PFSK-1 (cell line): ENCODE measurements around the gene KIR3DL2. TPM values are rescaled to one million over a fixed set of nuclear protein-coding genes. Genes with fewer than 3 reads are reported as not detected.
"Not testable (repeated sequence)": the region's sequence is repeated elsewhere in the genome, so short reads cannot be mapped to it uniquely, and the experiment has no call there.

ENCODE experiments used
- FOXP2 ChIP-seq: optimal IDR thresholded peaks from 2 replicates; pipeline ENCODE3; 2011; ENCODE audit warnings: borderline replicate concordance, control low read depth, inconsistent platforms; ENCODE audit not compliant: insufficient read depth; ENCODE audit errors: extremely low read length, extremely low read depth
- POLR2AphosphoS5 ChIP-seq: IDR thresholded peaks from 2 replicates; pipeline ENCODE4 v1.6.1; 2012; ENCODE audit warnings: low read depth, mild to moderate bottlenecking, control low read depth, low read length, moderate library complexity
- SIN3A ChIP-seq: IDR thresholded peaks from 2 replicates; pipeline ENCODE4 v1.6.1; 2012; ENCODE audit warnings: mild to moderate bottlenecking, low read length, moderate library complexity, borderline replicate concordance; ENCODE audit not compliant: insufficient read depth
- TAF1 ChIP-seq: IDR thresholded peaks from 2 replicates; pipeline ENCODE4 v1.6.1; 2012; ENCODE audit warnings: low read length, control low read depth, borderline replicate concordance; ENCODE audit not compliant: insufficient read depth
- polyA plus RNA-seq: library from polyadenylated mRNA; unstranded; fragments of >200 nt; gene quantifications from one replicate; pipeline ENCODE4 v1.2.1, GENCODE V29; 2012; ENCODE audit warnings: low read depth, missing spikeins; ENCODE audit not compliant: insufficient read length
- TF ChIP-seq, protein P1 (sequence below), 2 experiments: IDR thresholded peaks; 2 replicates each; pipeline versions ENCODE4 v1.6.1 to v1.8.0; 2011 to 2012; ENCODE audit warnings: low read depth in 2 of 2, low read length in 2 of 2, control low read depth in 1 of 2, inconsistent platforms in 1 of 2, mild to moderate bottlenecking in 1 of 2, moderate library complexity in 1 of 2; ENCODE audit not compliant: insufficient read depth in 1 of 2

Gene KIR3DL2
- not detected for polyA plus RNA-seq

DNA sequence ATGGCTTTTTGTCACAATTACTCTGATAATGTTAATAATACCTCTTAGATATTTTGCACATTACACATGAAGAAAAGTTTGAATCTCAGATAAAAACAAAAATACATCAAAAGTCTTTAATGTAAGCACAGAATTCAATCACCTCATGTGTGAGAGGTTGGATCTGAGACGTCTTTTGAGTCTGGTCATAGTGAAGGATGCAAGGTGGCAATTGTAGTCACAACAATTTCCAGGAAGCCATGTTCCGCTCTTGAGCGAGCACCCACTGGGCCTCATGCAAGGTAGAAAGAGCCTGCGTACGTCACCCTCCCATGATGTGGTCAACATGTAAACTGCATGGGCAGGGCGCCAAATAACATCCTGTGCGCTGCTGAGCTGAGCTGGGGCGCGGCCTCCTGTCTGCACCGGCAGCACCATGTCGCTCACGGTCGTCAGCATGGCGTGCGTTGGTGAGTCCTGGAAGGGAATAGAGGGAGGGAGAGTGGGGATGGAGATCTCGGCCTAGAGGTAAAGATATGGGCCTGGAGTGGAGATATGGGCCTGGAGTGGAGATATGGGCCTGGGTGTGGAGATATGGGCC lies at the start of gene KIR3DL2:
Gene KIR3DL2, plus strand, starts transcription at position 383 of the 580 bp plus-strand sequence. Its CDS starts 33 bp downstream, at position 416.
- TF ChIP-seq TAF1, POLR2AphosphoS5, SIN3A: not testable (repeated sequence)

DNA sequence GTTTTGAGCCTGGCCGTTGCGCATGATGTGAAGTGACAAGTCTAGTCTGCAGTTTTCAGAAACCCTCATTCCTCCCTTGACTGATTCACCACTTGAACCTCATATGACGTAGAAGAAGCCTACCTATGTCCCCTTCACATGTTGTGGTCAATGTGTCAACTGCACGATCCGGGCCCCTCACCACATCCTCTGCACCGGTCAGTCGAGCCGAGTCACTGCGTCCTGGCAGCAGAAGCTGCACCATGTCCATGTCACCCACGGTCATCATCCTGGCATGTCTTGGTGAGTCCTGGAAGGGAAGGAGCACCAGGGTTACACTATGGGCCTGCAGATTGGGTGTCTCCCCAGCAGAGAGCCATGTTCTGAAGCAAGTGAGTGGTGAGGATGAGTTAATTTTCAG lies 46.8 kb upstream of the KIR3DL2 start, which contains the start of gene KIR2DL4:
Gene KIR2DL4, plus strand, starts transcription at position 201 of the 400 bp plus-strand sequence. Its CDS starts 42 bp downstream, at position 243.
- no peak for TF ChIP-seq SIN3A
- no peak for TF ChIP-seq FOXP2

DNA sequence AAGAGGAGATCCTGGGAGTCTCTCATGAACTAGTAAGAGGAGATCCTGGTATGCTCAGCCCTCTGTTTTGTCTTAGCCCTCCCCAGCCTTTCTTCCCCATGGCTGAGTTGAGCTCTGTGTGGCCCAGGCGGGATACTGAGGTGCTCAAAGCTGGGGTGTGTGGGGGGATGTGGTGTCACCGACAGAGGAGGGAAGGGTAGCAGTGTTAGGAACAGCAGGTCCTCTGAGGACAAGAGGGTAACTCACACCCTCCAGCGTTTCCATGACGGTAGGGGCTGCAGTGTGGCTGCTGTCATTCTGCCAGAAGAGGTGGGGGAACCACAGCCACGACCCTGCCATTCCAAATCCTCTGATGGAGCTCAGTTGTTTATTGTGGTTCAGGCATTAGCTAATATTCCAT lies 46.1 kb upstream of the KIR3DL2 start:
- TF ChIP-seq FOXP2 (no peak), POLR2AphosphoS5 (no peak), TAF1 (no peak), SIN3A (no peak)
- TF ChIP-seq, protein P1, sequence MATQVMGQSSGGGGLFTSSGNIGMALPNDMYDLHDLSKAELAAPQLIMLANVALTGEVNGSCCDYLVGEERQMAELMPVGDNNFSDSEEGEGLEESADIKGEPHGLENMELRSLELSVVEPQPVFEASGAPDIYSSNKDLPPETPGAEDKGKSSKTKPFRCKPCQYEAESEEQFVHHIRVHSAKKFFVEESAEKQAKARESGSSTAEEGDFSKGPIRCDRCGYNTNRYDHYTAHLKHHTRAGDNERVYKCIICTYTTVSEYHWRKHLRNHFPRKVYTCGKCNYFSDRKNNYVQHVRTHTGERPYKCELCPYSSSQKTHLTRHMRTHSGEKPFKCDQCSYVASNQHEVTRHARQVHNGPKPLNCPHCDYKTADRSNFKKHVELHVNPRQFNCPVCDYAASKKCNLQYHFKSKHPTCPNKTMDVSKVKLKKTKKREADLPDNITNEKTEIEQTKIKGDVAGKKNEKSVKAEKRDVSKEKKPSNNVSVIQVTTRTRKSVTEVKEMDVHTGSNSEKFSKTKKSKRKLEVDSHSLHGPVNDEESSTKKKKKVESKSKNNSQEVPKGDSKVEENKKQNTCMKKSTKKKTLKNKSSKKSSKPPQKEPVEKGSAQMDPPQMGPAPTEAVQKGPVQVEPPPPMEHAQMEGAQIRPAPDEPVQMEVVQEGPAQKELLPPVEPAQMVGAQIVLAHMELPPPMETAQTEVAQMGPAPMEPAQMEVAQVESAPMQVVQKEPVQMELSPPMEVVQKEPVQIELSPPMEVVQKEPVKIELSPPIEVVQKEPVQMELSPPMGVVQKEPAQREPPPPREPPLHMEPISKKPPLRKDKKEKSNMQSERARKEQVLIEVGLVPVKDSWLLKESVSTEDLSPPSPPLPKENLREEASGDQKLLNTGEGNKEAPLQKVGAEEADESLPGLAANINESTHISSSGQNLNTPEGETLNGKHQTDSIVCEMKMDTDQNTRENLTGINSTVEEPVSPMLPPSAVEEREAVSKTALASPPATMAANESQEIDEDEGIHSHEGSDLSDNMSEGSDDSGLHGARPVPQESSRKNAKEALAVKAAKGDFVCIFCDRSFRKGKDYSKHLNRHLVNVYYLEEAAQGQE (IDR thresholded peaks at IDR 0.05; ENCODE audit: insufficient read depth in 1 of 2, low read depth in 2 of 2, low read length in 2 of 2), result no peak

DNA sequence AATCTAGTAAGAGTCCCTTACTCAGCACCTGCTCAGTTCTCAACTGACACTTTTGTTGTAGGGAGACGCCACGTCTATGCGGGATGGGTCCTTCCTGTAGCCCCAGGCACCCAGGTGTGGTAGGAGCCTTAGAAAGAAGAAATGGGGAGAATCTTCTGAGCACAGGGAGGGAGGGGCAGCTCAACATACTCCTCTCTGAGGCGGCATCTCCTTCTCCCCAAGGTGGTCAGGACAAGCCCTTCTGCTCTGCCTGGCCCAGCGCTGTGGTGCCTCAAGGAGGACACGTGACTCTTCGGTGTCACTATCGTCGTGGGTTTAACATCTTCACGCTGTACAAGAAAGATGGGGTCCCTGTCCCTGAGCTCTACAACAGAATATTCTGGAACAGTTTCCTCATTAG lies 45.7 kb upstream of the KIR3DL2 start:
- TF ChIP-seq TAF1 (no peak), SIN3A (no peak), POLR2AphosphoS5 (no peak), FOXP2 (no peak)
- TF ChIP-seq, protein P1 (IDR thresholded peaks at IDR 0.05; ENCODE audit: insufficient read depth in 1 of 2, low read depth in 2 of 2, low read length in 2 of 2), result no peak

DNA sequence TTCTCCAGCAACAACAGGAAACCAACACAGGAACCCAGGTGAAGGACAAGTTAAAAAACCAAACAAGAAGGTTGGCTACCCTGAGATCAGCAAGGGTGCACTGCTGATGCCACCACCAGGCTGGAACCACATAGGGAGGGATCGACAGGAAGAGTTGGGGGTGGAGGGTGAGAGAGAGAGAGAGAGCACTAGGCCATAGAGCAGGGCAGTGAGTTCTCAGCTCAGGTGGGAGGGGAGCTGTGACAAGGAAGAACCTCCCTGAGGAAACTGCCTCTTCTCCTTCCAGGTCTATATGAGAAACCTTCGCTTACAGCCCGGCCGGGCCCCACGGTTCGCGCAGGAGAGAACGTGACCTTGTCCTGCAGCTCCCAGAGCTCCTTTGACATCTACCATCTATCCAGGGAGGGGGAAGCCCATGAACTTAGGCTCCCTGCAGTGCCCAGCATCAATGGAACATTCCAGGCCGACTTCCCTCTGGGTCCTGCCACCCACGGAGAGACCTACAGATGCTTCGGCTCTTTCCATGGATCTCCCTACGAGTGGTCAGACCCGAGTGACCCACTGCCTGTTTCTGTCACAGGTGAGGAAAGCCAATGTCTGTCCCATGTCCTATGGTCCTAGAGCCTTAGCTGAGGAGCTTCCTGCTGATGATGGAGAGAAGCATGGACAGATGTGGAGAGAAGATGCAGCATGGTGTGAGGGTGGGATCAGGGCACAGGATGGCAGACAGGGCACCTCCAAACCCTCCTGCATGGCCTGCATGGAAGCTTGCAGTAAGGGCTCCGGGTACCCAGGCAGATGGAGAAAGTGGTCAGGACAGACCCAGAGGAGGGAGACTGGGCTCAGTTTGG lies 44.4 kb upstream of the KIR3DL2 start:
- TF ChIP-seq TAF1 (no peak), FOXP2 (no peak), POLR2AphosphoS5 (no peak), SIN3A (no peak)
- TF ChIP-seq, protein P1 (IDR thresholded peaks at IDR 0.05; ENCODE audit: insufficient read depth in 1 of 2, low read depth in 2 of 2, low read length in 2 of 2), result no peak

DNA sequence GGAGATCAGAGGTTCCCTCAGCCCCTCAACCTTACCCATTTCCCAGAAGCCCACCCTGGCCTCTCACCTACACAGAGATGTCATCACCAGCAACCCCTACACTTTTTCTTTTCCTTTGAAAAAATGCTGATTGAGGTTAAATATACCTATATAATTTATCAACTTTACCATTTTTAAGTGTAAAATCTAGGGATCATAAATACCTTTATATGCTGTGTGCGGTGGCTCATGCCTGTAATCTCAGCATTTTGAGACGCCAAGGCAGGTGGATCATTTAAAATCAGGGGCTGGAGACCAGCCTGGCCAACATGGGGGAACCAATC lies 43.8 kb upstream of the KIR3DL2 start:
- TF ChIP-seq TAF1 (no peak), SIN3A (no peak), FOXP2 (no peak), POLR2AphosphoS5 (no peak)
- TF ChIP-seq, protein P1 (IDR thresholded peaks at IDR 0.05; ENCODE audit: insufficient read depth in 1 of 2, low read depth in 2 of 2, low read length in 2 of 2), result no peak
